Peyer's patch (tissue), 4 donors: Measurements from ENCODE around the gene AHCYL2.
"Not testable (repeated sequence)": the region's sequence is repeated elsewhere in the genome, so short reads cannot be mapped to it uniquely, and the experiment has no call there.

ENCODE experiments used
- CTCF ChIP-seq, 6 experiments: fragments of 450-650 bp in 4 of 6; fragments of 200-600 bp in 2 of 6; sonication (generic) in 1 of 6; IDR thresholded peaks; one replicate each; pipeline ENCODE4 v1.5.1; 2017 to 2019; ENCODE audit warnings: antibody characterized with exemption in 6 of 6, mild to moderate bottlenecking in 3 of 6, moderate library complexity in 1 of 6
- POLR2A ChIP-seq, 2 donors: fragments of 450-650 bp; IDR thresholded peaks; one replicate each; pipeline ENCODE4 v1.5.1; 2017; ENCODE audit warnings: antibody characterized with exemption in 2 of 2, mild to moderate bottlenecking in 2 of 2, moderate library complexity in 2 of 2

- not testable (repeated sequence) for TF ChIP-seq CTCF, POLR2A (IDR thresholded peaks at IDR 0.05)
Measured at GRCh38 chr7:129446925-129447324, 222.1 kb downstream of the AHCYL2 start.
